Fibroblast of the conjunctiva (primary cell): ENCODE measurements around the gene G2E3.
"Not testable (repeated sequence)": the region's sequence is repeated elsewhere in the genome, so short reads cannot be mapped to it uniquely, and the experiment has no call there.

Experiments used
- DNase-seq: peaks from one replicate; pipeline ENCODE4 v3.0.0-alpha.2; 2010; ENCODE audit warnings: low read depth

The G2E3 gene

GRCh38 chr14:30559638-30560091 lies 707 bp downstream of the G2E3 start:
- no peak for DNase-seq

DNA sequence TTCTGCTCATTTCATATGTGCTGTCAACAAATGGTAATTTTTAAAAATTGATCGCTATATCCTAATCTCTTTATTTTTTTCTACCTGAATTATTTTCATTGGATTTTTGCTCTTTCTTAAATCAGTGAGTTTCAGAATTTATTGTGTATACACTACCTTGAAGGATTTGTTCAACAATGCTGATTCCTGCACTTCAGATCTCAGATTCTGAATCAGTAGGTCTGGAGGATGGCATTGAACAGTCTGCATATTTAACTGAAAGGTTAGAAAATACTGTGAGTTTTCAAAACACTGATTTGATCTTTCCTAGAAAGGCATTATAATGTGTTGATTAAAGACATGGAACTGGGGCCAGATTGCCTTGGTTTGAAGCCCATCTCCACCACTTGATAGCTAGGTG lies 1.6 kb downstream of the G2E3 start:
- DNase-seq: no peak

GRCh38 chr14:30564235-30564867 lies 5.4 kb downstream of the G2E3 start:
- DNase-seq: no peak

DNA sequence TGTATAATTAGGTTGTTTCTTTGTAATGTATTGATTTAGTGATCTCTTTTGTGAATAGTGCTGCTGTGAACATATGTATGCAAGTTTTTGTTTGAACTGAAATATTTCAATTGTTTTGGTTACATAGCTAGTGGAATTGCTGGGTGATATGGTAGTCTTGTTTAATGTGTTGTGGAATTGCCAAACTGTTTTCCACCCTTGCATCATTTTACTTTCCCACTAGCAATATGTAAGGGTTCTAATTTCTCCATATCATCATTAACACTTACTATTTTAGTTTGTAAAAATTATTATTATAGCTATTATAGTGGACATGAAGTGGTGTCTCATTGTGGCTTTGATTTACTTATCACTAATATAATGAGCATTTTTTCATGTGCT lies 5.9 kb downstream of the G2E3 start:
- no peak for DNase-seq

DNA sequence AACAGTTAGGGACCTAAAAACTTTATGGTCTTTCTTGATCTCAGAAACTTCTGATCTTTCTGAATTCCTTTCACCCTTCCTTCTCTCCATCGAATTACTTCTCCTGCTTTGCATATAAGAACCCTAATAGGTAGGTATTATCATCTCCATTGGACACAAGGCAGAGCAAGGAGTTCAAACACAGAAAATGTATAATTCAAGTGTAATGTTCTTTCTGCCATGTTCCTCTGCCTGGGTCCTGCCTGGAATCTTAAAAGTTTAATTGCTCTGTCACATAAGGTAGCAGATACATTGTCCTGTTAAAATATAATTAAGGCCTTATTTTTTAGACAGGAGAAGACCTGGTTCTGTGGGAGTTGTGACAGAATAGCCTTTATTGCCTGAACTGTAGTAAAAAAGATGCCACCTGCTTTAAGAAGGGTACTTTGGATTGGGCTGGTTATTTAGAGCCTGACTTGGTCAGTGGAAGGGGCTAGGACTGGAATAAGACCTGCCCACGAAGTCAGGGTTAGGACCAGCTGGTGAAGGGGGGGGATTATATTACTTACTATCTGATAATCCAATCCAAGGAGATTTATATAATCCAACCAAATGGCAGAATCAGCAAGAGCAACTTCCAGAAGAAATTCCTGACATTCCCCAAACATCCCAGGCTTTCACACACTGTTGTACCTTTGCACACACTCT lies 10.4 kb downstream of the G2E3 start:
- no peak for DNase-seq

- no peak for DNase-seq
These were observed 10.9 kb downstream of the G2E3 start for GRCh38 chr14:30569903-30570226.

DNA sequence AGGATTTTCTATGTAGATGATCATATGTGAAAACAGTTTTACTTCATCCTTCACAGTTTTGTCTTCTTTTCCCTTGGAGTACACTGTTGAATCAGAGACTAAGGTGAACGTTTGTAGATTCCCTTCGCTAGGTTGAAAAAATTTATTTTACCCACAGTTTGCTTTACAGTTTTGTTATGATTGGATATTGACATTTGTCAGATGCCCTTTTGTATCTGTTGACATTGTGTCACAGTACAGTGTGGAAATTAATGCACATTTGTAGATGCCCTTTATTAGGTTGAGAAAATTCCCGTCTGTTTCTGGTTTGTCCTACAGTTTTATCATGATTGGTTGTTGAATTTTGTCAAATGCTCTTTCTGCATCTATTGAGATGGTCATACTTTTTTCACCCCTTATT lies 13.3 kb downstream of the G2E3 start:
- no peak for DNase-seq

GRCh38 chr14:30572771-30573170 lies 13.8 kb downstream of the G2E3 start:
- no peak for DNase-seq

DNA sequence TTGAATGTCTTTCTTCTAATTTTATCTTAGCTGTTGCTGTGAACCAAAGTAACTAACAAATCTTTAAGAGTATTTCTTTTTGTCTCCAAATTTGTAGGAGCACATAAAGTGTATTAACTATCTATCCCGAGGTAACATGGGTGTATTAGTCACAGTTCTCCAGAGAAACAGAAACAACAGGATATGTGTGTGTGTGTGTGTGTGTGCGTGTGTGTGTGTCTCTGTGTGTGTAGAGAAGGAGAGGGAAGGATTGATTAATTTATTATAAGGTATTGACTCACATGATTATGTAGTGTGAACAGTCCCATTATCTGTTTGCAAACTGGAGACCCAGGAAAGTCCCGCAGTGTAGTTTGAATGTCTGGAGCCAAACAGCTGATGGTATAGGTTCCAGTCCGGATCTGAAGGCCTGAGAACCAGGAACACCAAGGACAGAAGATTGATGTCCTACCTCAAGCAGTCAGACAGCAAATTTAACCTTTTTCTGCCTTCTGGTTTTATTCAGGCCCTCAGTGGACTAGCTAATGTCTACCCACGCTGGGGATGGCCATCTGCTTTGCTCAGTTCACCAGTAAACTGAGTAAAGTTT lies 14.4 kb downstream of the G2E3 start:
- DNase-seq: no peak

DNA sequence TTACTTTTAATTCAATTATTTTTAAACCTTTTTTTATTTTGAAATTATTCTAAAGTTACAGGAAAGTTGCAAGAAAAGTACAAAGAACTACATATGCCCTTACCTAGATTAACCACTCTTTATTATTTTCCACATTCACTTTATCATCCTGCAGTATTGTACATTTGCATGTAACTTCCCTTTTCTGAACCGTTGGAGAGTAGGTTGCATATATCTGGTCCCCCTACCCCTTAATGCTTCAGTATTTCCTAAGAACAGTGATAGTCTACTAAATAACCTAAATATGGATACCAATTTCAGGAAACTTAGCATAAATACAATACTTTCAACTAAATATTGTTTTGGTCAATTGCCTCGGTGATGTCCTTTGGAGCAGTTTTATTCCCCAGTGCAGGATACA lies 15.0 kb downstream of the G2E3 start:
- no peak for DNase-seq

- DNase-seq: not testable (repeated sequence)
These were observed 15.8 kb downstream of the G2E3 start for GRCh38 chr14:30574777-30575176.

DNA sequence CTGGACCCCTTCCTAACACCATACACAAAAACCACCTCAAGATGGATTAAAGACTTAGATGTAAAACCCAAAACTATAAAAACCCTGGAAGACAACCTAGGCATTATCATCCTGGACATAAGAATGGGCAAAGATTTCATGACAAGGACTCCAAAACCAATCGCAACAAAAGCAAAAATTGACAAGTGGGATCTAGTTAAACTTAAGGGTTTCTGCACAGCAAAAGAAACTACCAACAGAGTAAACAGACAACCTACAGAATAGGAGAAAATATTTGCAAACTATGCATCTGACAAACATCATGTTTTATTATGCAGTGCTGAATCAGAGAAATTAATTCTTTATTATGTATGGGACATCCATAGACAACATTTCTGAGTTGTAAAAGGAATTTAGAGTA lies 17.4 kb downstream of the G2E3 start:
- not testable (repeated sequence) for DNase-seq

GRCh38 chr14:30580616-30581282 lies 21.8 kb downstream of the G2E3 start:
- DNase-seq: no peak

DNA sequence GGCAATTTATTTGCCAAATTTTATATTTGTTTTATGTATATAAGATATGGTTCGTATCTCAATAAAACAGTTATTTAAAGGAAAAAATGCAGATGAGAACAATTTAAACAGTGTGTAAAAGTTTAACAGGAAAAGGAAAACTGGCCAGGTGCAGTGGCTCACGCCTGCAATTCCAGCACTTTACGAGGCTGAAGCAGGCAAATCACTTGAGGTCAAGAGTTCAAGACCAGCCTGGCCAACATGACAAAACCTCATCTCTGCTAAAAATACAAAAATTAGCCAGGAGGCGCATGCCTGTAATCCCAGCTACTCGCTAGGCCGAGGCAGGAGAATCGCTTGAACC lies 22.3 kb downstream of the G2E3 start:
- no peak for DNase-seq

- no peak for DNase-seq
These were observed 23.4 kb downstream of the G2E3 start for GRCh38 chr14:30582376-30582775.

DNA sequence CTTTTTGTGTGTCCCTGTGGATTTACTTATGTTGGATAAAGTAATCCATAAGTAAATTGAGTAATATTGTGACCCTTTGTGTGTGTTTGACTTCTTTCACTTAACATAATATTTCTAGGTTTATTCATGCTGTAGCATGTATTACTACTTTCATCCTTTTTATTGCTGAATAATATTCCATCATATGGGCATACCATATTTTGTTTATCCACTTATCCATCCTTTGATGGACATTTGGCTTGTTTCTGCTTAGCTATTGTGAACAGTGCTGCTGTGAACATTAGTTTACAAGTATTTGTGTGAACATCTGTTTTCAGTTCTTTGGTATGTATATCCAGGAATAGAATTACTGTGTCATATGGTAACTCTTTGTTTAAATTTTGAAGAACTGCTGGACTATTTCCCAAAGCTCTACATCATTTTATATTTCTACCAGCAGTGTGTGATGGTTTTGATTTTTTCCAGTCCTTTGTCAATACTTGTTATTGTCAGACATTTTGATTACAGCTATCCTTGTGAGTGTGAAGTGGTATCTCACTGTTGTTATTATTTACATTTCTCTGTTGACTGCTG lies 25.2 kb downstream of the G2E3 start:
- DNase-seq: no peak

- no peak for DNase-seq
These were observed 26.2 kb downstream of the G2E3 start for GRCh38 chr14:30585204-30585603.

GRCh38 chr14:30587141-30587540 lies 28.2 kb downstream of the G2E3 start:
- no peak for DNase-seq

DNA sequence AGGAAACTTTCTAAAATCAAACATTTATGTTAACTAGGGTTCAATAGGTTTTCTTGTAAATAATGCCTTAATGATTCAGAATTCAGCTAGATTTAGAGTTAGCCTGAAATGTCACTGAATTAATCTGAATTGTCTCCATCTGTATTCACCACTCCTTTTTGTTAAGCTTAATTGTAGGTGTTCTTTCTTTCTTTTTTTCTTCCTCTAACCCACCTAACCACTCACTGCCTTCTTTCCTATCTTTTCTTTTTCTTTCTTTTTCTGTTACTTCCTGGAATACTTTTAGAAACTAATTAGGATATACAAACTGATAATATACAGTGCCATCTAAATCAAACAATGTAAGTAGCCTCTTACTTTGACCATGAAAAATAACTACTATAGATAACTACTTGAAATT lies 29.9 kb downstream of the G2E3 start:
- no peak for DNase-seq

DNA sequence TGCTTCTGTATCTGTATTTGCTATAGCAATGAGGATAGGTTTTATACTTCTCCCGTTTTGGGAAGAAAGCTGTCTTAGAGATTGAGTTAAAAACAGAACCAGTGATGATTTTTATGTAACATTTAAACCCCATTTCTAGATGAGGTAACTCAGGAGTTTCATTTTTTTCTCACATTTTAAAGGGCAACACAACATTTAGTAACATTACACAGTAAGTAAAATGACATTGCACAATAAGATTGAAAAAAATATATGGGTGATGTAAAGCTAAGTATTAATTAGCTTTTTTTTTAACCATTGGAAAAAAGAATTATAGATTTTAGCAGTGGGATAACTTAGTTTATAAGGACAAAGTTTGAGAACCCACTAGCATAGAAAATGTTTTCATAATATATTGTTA lies 38.0 kb downstream of the G2E3 start:
- no peak for DNase-seq

DNA sequence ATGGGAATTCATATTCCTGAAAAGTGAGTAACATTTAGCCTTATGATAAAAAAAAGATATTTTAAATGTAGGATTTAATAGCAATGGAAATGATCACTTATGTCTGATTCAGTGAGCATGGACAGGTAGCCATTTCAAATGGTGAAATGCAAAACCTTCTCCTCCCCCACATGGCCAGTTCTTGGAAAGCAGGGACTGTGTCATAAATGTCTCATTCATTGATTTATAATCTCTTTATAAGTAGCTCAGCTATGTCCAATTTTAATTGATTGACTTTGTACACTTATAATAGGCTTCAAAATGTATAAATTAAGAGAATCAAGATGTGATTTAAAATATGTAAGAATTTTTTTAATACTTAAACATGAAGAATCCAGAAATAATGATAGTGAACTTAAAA lies 38.5 kb downstream of the G2E3 start:
- DNase-seq: no peak

DNA sequence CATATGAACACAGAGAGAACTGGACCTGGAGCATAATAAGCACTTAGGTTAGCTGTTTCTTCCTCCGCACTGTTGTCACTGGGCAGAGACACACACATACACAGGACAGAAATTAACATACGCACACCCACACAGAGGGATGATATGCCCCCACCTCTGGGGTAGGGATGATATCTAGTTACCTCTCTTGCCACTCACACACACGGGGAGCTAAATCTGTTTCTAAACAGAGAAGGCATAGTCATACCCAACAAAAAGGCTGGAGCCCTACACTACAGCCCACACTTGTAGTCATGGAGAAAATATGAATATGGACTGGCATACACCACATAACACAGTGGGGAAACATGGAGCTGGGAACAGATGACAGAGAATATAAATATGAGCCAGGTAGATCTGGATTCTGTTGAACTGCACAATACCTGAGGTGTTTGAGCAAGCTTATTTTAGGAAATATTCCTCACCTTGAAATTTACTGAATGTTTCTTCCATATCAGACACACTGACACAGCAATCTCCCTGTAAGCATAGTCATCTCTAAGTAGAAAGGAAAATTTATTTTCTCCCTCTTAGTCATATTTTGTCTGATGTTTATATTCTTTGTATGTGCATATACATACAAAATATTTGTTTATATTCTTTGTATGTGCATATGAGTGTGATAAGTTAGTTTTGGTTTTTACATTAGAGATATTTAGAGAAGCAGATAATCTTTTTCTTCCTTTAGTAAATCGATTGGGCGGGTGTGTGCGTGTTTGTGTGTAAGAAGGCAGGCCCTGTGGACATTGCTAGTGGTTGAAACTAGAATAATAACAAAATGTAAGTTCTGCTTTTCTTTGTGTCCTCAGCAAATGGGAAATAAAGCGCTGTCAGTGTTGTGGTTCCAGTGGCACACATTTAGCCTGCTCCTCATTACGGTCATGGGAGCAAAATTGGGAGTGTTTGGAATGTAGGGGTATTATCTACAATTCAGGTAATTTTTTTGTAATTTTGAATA lies 42.3 kb downstream of the G2E3 start:
- no peak for DNase-seq
